HCT116 (cell line): ENCODE results near the gene TSPAN14. TPM values are rescaled to one million over a fixed set of nuclear protein-coding genes. Genes with fewer than 3 reads are reported as not detected.

Experiments used
- ATAC-seq: fragments of 200-7000 bp; cut with Tn5 transposase; 2 replicates; pipeline ENCODE4 v1.9.1; 2020; ENCODE audit warnings: mild to moderate bottlenecking, moderate library complexity
- BruUV-seq: library from RNA; stranded (reverse); fragments of 400-500 nt; replicated peaks from 2 replicates; lab custom pipeline; 2021; lab: Mats Ljungman, UMichigan
- CTCF ChIA-PET: fragments of 300-600 bp; sonication (Branson Sonifier 250); formaldehyde crosslinking; loops from one replicate; lab custom pipeline; 2021; ENCODE audit warnings: antibody characterized with exemption; lab: Charles Lee
- POLR2A ChIA-PET: fragments of 300-600, 350-600 bp; sonication (Branson Sonifier 250); formaldehyde crosslinking; loops from one replicate; lab custom pipeline; 2021; ENCODE audit warnings: antibody characterized with exemption; lab: Charles Lee
- RAD21 ChIA-PET, 2 experiments: fragments of 300-600 bp; sonication (Branson Sonifier 250); formaldehyde crosslinking; loops; one replicate each; lab custom pipeline; 2023; ENCODE audit warnings: low total read pairs in 2 of 2; ENCODE audit not compliant: uncharacterized antibody in 2 of 2, unreplicated experiment in 2 of 2, low non-redundant PET in 1 of 2; lab: Charles Lee
- DNase-seq: peaks from one replicate; pipeline ENCODE4 v3.0.0-alpha.2; 2010; ENCODE audit warnings: low read depth, low spot score
- H2AFZ ChIP-seq: fragments of 200-600 bp; shearing (Covaris generic), sonication (generic); 2 replicates; pipeline ENCODE4 v1.6.1; 2017; ENCODE audit warnings: low read depth, mixed run types, mixed read lengths, antibody characterized with exemption, low read length; ENCODE audit not compliant: poor library complexity, severe bottlenecking
- H3K27ac ChIP-seq: 2 replicates; pipeline ENCODE4 v1.5.1; 2012; ENCODE audit warnings: low read depth, low read length
- H3K27me3 ChIP-seq: fragments of 200-600 bp; sonication (generic); 2 replicates; pipeline ENCODE4 v1.6.1; 2016; ENCODE audit warnings: mixed run types, low read length, mixed read lengths; ENCODE audit not compliant: insufficient read depth
- H3K36me3 ChIP-seq, 2 experiments: fragments of 200-500 bp in 1 of 2; fragments of 200-600 bp in 1 of 2; sonication (Bioruptor generic) in 1 of 2; sonication (generic) in 1 of 2; 2 replicates each; pipeline versions ENCODE4 v1.5.1 to v1.6.1; 2014 to 2016; ENCODE audit warnings: low read length in 2 of 2, inconsistent platforms in 1 of 2, mixed read lengths in 1 of 2, mixed run types in 1 of 2; ENCODE audit not compliant: insufficient read depth in 2 of 2, control insufficient read depth in 1 of 2
- H3K4me1 ChIP-seq, 2 experiments: fragments of 200-600 bp in 1 of 2; sonication (generic) in 1 of 2; 2 replicates each; pipeline versions ENCODE4 v1.5.1 to v1.6.1; 2012 to 2017; ENCODE audit warnings: low read length in 2 of 2, inconsistent platforms in 1 of 2, mild to moderate bottlenecking in 1 of 2, mixed read lengths in 1 of 2, mixed run types in 1 of 2, moderate library complexity in 1 of 2; ENCODE audit not compliant: insufficient read depth in 2 of 2, control insufficient read depth in 1 of 2
- H3K4me2 ChIP-seq: fragments of 200-600 bp; sonication (generic); 2 replicates; pipeline ENCODE4 v1.6.1; 2017; ENCODE audit warnings: mixed run types, low read length, mixed read lengths
- H3K4me3 ChIP-seq, 2 experiments: fragments of 200-600 bp in 1 of 2; sonication (generic) in 1 of 2; replicated peaks in 1 of 2; 2 replicates each; pipeline ENCODE4 v1.5.1; 2011 to 2016; ENCODE audit warnings: low read length in 2 of 2, control low read depth in 1 of 2, low read depth in 1 of 2, mild to moderate bottlenecking in 1 of 2, mixed read lengths in 1 of 2, mixed run types in 1 of 2
- H3K79me2 ChIP-seq: fragments of 200-600 bp; sonication (generic); 2 replicates; pipeline ENCODE4 v1.6.1; 2017; ENCODE audit warnings: mild to moderate bottlenecking, mixed run types, low read length, moderate library complexity, mixed read lengths; ENCODE audit not compliant: insufficient read depth
- H3K9ac ChIP-seq: fragments of 200-600 bp; sonication (generic); 2 replicates; pipeline ENCODE4 v1.6.1; 2016; ENCODE audit warnings: low read length, mixed read lengths
- H3K9me2 ChIP-seq: fragments of 200-600 bp; sonication (generic), shearing (Covaris generic); 2 replicates; pipeline ENCODE4 v1.6.1; 2017; ENCODE audit warnings: mixed run types, mild to moderate bottlenecking, moderate library complexity; ENCODE audit not compliant: insufficient read depth
- H3K9me3 ChIP-seq, 2 experiments: fragments of 200-500 bp in 1 of 2; fragments of 200-600 bp in 1 of 2; sonication (Bioruptor generic) in 1 of 2; sonication (generic) in 1 of 2; 2 replicates each; pipeline ENCODE4 v1.6.1; 2014 to 2017; ENCODE audit warnings: low read length in 2 of 2, mixed read lengths in 2 of 2, inconsistent platforms in 1 of 2, low read depth in 1 of 2, mild to moderate bottlenecking in 1 of 2, mixed run types in 1 of 2, moderate library complexity in 1 of 2; ENCODE audit not compliant: control insufficient read depth in 1 of 2, insufficient read depth in 1 of 2
- H4K20me1 ChIP-seq: fragments of 200-600 bp; sonication (generic), shearing (Covaris generic); 2 replicates; pipeline ENCODE4 v1.6.1; 2017; ENCODE audit warnings: mixed run types, mild to moderate bottlenecking, moderate library complexity; ENCODE audit not compliant: insufficient read depth
- CEBPB ChIP-seq: IDR thresholded peaks from 2 replicates; pipeline ENCODE4 v1.6.1; 2012; ENCODE audit warnings: low read depth
- EGR1 ChIP-seq: IDR thresholded peaks from 2 replicates; pipeline ENCODE4 v1.6.1; 2012; ENCODE audit warnings: low read depth
- ELF1 ChIP-seq: IDR thresholded peaks from 2 replicates; pipeline ENCODE4 v1.6.1; 2012; ENCODE audit warnings: low read depth, borderline replicate concordance
- JUND ChIP-seq: IDR thresholded peaks from 2 replicates; pipeline ENCODE4 v1.6.1; 2012
- POLR2A ChIP-seq: IDR thresholded peaks from 2 replicates; pipeline ENCODE4 v1.7.0; 2011; ENCODE audit warnings: borderline replicate concordance; ENCODE audit not compliant: insufficient read depth, insufficient read length; ENCODE audit errors: extremely low read depth
- RAD21 ChIP-seq: IDR thresholded peaks from 2 replicates; pipeline ENCODE4 v1.6.1; 2012; ENCODE audit warnings: low read depth, mild to moderate bottlenecking
- REST ChIP-seq: IDR thresholded peaks from 2 replicates; pipeline ENCODE4 v1.6.1; 2012; ENCODE audit warnings: low read depth
- SIN3A ChIP-seq: IDR thresholded peaks from 2 replicates; pipeline ENCODE4 v1.6.1; 2012; ENCODE audit warnings: low read depth
- SRF ChIP-seq: IDR thresholded peaks from 2 replicates; pipeline ENCODE4 v1.6.1; 2012; ENCODE audit warnings: low read depth
- TCF7L2 ChIP-seq: IDR thresholded peaks from 2 replicates; pipeline ENCODE4 v1.7.0; 2011; ENCODE audit warnings: borderline replicate concordance, inconsistent platforms; ENCODE audit not compliant: insufficient read depth, insufficient read length; ENCODE audit errors: extremely low read depth
- ZNF274 ChIP-seq: fragments of 200-500 bp; sonication (Bioruptor generic); IDR thresholded peaks from 2 replicates; pipeline ENCODE4 v1.6.1; 2014; ENCODE audit warnings: mild to moderate bottlenecking, low read depth, low read length, inconsistent platforms
- intact Hi-C: fragments of 100-400 bp; cut with micrococcal nuclease; formaldehyde crosslinking; loops from 2 replicates; pipeline ENCODE4 v1.10.0; 2022
- total RNA-seq: library from RNA; stranded (reverse); gene quantifications from one replicate; pipeline ENCODE4 v1.2.1, GENCODE V29; 2021; ENCODE audit not compliant: unreplicated experiment
- TF ChIP-seq, protein P1 (sequence below): IDR thresholded peaks from 2 replicates; pipeline ENCODE4 v1.6.1; 2012

TSPAN14 gene
- total RNA-seq, 1 experiment from 2014 or later, result 86.8 TPM

GRCh38 chr10:80473096-80473657 lies 19.1 kb downstream of the TSPAN14 start:
- Histone ChIP-seq H2AFZ (no peak overlapping the region), H3K4me3 (no peak overlapping the region), H4K20me1 (peaks cover 4% of the 10 kb centered on the region; the same call in 1 of the 2 replicates), H3K27me3 (no peaks in the 10 kb centered on the region), H3K27ac (peak overlapping the region; percentile 51; the same call in 1 of the 2 replicates), H3K9me3 (peaks cover 0 to 6% of the 10 kb centered on the region in 2 experiments; a peak in 1 of 4 replicates), H3K4me2 (no peak overlapping the region), H3K36me3 (peaks cover 0 to 16% of the 10 kb centered on the region in 2 experiments; a peak in 1 of 4 replicates), H3K79me2 (peaks cover 99% of the 10 kb centered on the region), H3K9me2 (no peaks in the 10 kb centered on the region), H3K9ac (peak overlapping the region; percentile 7; the same call in 1 of the 2 replicates), H3K4me1 (peaks cover 52 to 86% of the 10 kb centered on the region in 2 experiments)
- DNase-seq (no peak), ATAC-seq (no peak)
- ChIA-PET CTCF (interaction anchor here (1.0 to 3.3 kb wide), 3 partner anchors 11 to 35 kb away, joined by 3 to 25 read pairs (median 5); no protein-coding TSS in a partner anchor), RAD21 (no interaction called here), POLR2A (interaction anchor here (0.8 to 1.0 kb wide), 2 partner anchors 13 to 15 kb away, joined by 3 read pairs; no protein-coding TSS in a partner anchor)
- intact Hi-C loops, result no loop called here
- TF ChIP-seq, protein P1, sequence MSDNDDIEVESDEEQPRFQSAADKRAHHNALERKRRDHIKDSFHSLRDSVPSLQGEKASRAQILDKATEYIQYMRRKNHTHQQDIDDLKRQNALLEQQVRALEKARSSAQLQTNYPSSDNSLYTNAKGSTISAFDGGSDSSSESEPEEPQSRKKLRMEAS, result no peak
- no peak for TF ChIP-seq EGR1
- no peak for TF ChIP-seq SIN3A
- no peak for TF ChIP-seq JUND
- TF ChIP-seq RAD21, result no peak
- no peak for TF ChIP-seq POLR2A
- no peak for TF ChIP-seq TCF7L2
- no peak for TF ChIP-seq REST
- no peak for TF ChIP-seq ELF1
- TF ChIP-seq CEBPB, result no peak
- no peak for TF ChIP-seq ZNF274
- no peak for TF ChIP-seq SRF
- BruUV-seq, result no TSS peak
